Skeletal muscle satellite cell (primary cell): Measurements from ENCODE around the gene BRMS1. TPM values are rescaled to one million over a fixed set of nuclear protein-coding genes. Genes with fewer than 3 reads are reported as not detected.
"Not testable (repeated sequence)": the region's sequence is repeated elsewhere in the genome, so short reads cannot be mapped to it uniquely, and the experiment has no call there.

Experiments used
- H3K27me3 ChIP-seq: 2 replicates; pipeline ENCODE4 v1.7.0; 2013; ENCODE audit warnings: low read length; ENCODE audit not compliant: control insufficient read depth, insufficient read depth
- H3K36me3 ChIP-seq: 2 replicates; pipeline ENCODE4 v1.7.0; 2013; ENCODE audit warnings: mild to moderate bottlenecking, control low read depth, low read length; ENCODE audit not compliant: insufficient read depth
- H3K4me1 ChIP-seq: 2 replicates; pipeline ENCODE4 v1.7.0; 2013; ENCODE audit warnings: low read length; ENCODE audit not compliant: control insufficient read depth, insufficient read depth
- H3K4me2 ChIP-seq: 2 replicates; pipeline ENCODE4 v1.7.0; 2013; ENCODE audit warnings: mild to moderate bottlenecking, low read length
- H3K4me3 ChIP-seq: 2 replicates; pipeline ENCODE4 v1.7.0; 2013; ENCODE audit warnings: low read length
- H3K9ac ChIP-seq: 2 replicates; pipeline ENCODE4 v1.7.0; 2013; ENCODE audit warnings: mild to moderate bottlenecking, low read depth, low read length, moderate library complexity
- H3K9me3 ChIP-seq: replicated peaks from 2 replicates; pipeline ENCODE4 v1.7.0; 2013; ENCODE audit warnings: mild to moderate bottlenecking, control low read depth, low read length
- total RNA-seq: library from RNA; depleted of rRNA; stranded (reverse); fragments of >200 nt; gene quantifications from 2 replicates; pipeline ENCODE4 v1.2.3, GENCODE V29; 2012; rRNA removed

The BRMS1 gene
- 61.3 and 63.8 TPM in 2 replicates for total RNA-seq

GRCh38 chr11:66344550-66345315, at the start of gene BRMS1:
TSS of gene BRMS1 (minus strand) at chr11:66345104. CDS start at chr11:66342234, 2,870 bp downstream.
- Histone ChIP-seq H3K4me1 (peaks cover 28% of the 10 kb centered on the region), H3K4me2 (peak within 1 kb of the TSS; percentile 97), H3K9me3 (no peaks in the 10 kb centered on the region), H3K27me3 (no peaks in the 10 kb centered on the region), H3K4me3 (peak within 1 kb of the TSS; percentile 92), H3K9ac (peak within 1 kb of the TSS; percentile 95), H3K36me3 (peaks cover 34% of the 10 kb centered on the region)

GRCh38 chr11:66393954-66394353, 49.0 kb upstream of the BRMS1 start:
- Histone ChIP-seq H3K4me3 (no peak overlapping the region), H3K4me1 (no peaks in the 10 kb centered on the region), H3K9ac (no peak overlapping the region), H3K27me3 (peaks cover 16% of the 10 kb centered on the region), H3K9me3 (no peaks in the 10 kb centered on the region), H3K36me3 (no peaks in the 10 kb centered on the region), H3K4me2 (no peak overlapping the region)

GRCh38 chr11:66391322-66391721, 46.4 kb upstream of the BRMS1 start:
- Histone ChIP-seq H3K4me3 (no peak overlapping the region), H3K27me3 (peaks cover 20% of the 10 kb centered on the region), H3K9ac (no peak overlapping the region), H3K9me3 (no peaks in the 10 kb centered on the region), H3K4me2 (no peak overlapping the region), H3K36me3 (no peaks in the 10 kb centered on the region), H3K4me1 (no peaks in the 10 kb centered on the region)

- H3K27me3 ChIP-seq: peaks cover 17% of the 10 kb centered on the region
- no peak overlapping the region for H3K4me2 ChIP-seq
- H3K36me3 ChIP-seq: no peaks in the 10 kb centered on the region
- no peak overlapping the region for H3K9ac ChIP-seq
- no peak overlapping the region for H3K4me3 ChIP-seq
- H3K4me1 ChIP-seq: no peaks in the 10 kb centered on the region
- no peaks in the 10 kb centered on the region for H3K9me3 ChIP-seq
These were observed 44.0 kb upstream of the BRMS1 start for GRCh38 chr11:66388780-66389386.

GRCh38 chr11:66386171-66387069, 41.5 kb upstream of the BRMS1 start:
- Histone ChIP-seq H3K4me2 (peak overlapping the region; percentile 79), H3K9ac (peak overlapping the region; percentile 46), H3K4me3 (peak overlapping the region; percentile 48), H3K36me3 (no peaks in the 10 kb centered on the region), H3K27me3 (peaks cover 14% of the 10 kb centered on the region), H3K4me1 (no peaks in the 10 kb centered on the region), H3K9me3 (no peaks in the 10 kb centered on the region)

GRCh38 chr11:66384316-66384715, 39.4 kb upstream of the BRMS1 start:
- H3K4me2 ChIP-seq, H3K36me3 ChIP-seq, H3K9me3 ChIP-seq, H3K27me3 ChIP-seq, H3K9ac ChIP-seq, H3K4me1 ChIP-seq, H3K4me3 ChIP-seq: not testable (repeated sequence)

- H3K9me3 ChIP-seq, H3K4me2 ChIP-seq, H3K36me3 ChIP-seq, H3K27me3 ChIP-seq, H3K9ac ChIP-seq, H3K4me1 ChIP-seq, H3K4me3 ChIP-seq: not testable (repeated sequence)
These were observed 35.4 kb upstream of the BRMS1 start for GRCh38 chr11:66380264-66380663.

- H3K9me3 ChIP-seq, H3K4me2 ChIP-seq, H3K36me3 ChIP-seq, H3K9ac ChIP-seq, H3K4me3 ChIP-seq: not testable (repeated sequence)
- Histone ChIP-seq H3K27me3 (peaks cover 28% of the 10 kb centered on the region), H3K4me1 (peaks cover 25% of the 10 kb centered on the region)
These were observed 28.9 kb upstream of the BRMS1 start for GRCh38 chr11:66373690-66374287.

GRCh38 chr11:66373265-66373664, 28.4 kb upstream of the BRMS1 start:
- Histone ChIP-seq H3K9ac (no peak overlapping the region), H3K4me3 (no peak overlapping the region)

GRCh38 chr11:66371627-66372415, 26.9 kb upstream of the BRMS1 start, which contains the start of gene SLC29A2:
TSS of gene SLC29A2 (minus strand) at chr11:66371760. CDS start at chr11:66371591, 169 bp downstream.
- Histone ChIP-seq H3K4me1 (peaks cover 25% of the 10 kb centered on the region), H3K4me3 (peak within 1 kb of the TSS; percentile 58), H3K4me2 (peak within 1 kb of the TSS; percentile 85), H3K27me3 (peaks cover 39% of the 10 kb centered on the region), H3K36me3 (no peaks in the 10 kb centered on the region), H3K9ac (no peak within 1 kb of the TSS), H3K9me3 (no peaks in the 10 kb centered on the region)

More at GRCh38 chr11:66373265-66373664, 28.4 kb upstream of the BRMS1 start:
- Histone ChIP-seq H3K4me2 (no peak overlapping the region), H3K4me1 (peaks cover 25% of the 10 kb centered on the region), H3K9me3 (no peaks in the 10 kb centered on the region), H3K27me3 (peaks cover 33% of the 10 kb centered on the region), H3K36me3 (no peaks in the 10 kb centered on the region)
